ENCODE measurements around the gene IQGAP3.

- no peak for TF ChIP-seq CTCF (IDR thresholded peaks at IDR 0.05; ENCODE audit: low read depth, low read length)
- no peak for TF ChIP-seq EZH2phosphoT487 (IDR thresholded peaks at IDR 0.05; ENCODE audit: low read depth)
Measured at GRCh38 chr1:156615946-156616345, 43.6 kb upstream of the IQGAP3 start.
